ENCODE measurements around the gene ADORA1.

The ADORA1 gene

GRCh38 chr1:203078478-203078877 is 49.0 kb upstream of the ADORA1 start:
- TF ChIP-seq ZNF19 (tag by site-specific recombination; IDR thresholded peaks at IDR 0.05; ENCODE audit: low read depth) (no peak), ZXDB (tag by site-specific recombination; IDR thresholded peaks at IDR 0.05) (no peak), ZNF501 (tag by site-specific recombination; IDR thresholded peaks at IDR 0.05) (no peak), ZNF76 (tag by site-specific recombination; IDR thresholded peaks at IDR 0.05; ENCODE audit: borderline replicate concordance, low read depth) (no peak), ZSCAN5A (tag by site-specific recombination; IDR thresholded peaks at IDR 0.05) (no peak), ZNF776 (tag by site-specific recombination; IDR thresholded peaks at IDR 0.05; ENCODE audit: borderline replicate concordance) (no peak), ZNF654 (tag by site-specific recombination; IDR thresholded peaks at IDR 0.05; ENCODE audit: low read depth) (no peak), HIC1 (tag by site-specific recombination; IDR thresholded peaks at IDR 0.05) (no peak), ZNF132 (tag by site-specific recombination; IDR thresholded peaks at IDR 0.05; ENCODE audit: borderline replicate concordance) (no peak), ZNF624 (tag by site-specific recombination; IDR thresholded peaks at IDR 0.05) (no peak), ZNF148 (tag by site-specific recombination; IDR thresholded peaks at IDR 0.05; ENCODE audit: borderline replicate concordance) (no peak), KLF1 (tag by site-specific recombination; IDR thresholded peaks at IDR 0.05) (peak; percentile 69), YY1 (tag by site-specific recombination; IDR thresholded peaks at IDR 0.05) (no peak), EGR2 (tag by site-specific recombination; IDR thresholded peaks at IDR 0.05; ENCODE audit: low read depth) (peak; percentile 81; the same call in 1 of the 2 replicates), ZNF37A (tag by site-specific recombination; IDR thresholded peaks at IDR 0.05) (no peak), ZNF16 (tag by site-specific recombination; IDR thresholded peaks at IDR 0.05; ENCODE audit: low read depth) (no peak), ZFHX2 (tag by site-specific recombination; conservative IDR thresholded peaks at IDR 0.05) (peak; percentile 64)
- Histone ChIP-seq H3K36me3 (ENCODE audit: control insufficient read depth in 2 of 2, insufficient read depth in 1 of 2, low read length in 2 of 2) (no peaks in the 10 kb centered on the region), H3K27ac (ENCODE audit: extremely low read depth, low read depth, low read length) (no peak overlapping the region), H3K9me3 (ENCODE audit: control insufficient read depth, insufficient read depth, low read depth, low read length) (no peaks in the 10 kb centered on the region), H3K4me3 (ENCODE audit: low read depth, low read length) (no peak overlapping the region), H3K4me1 (ENCODE audit: control insufficient read depth, insufficient read depth, low read length) (no peaks in the 10 kb centered on the region)
- ChIA-PET CTCF (interaction anchor here (0.7 to 2.5 kb wide), 5 partner anchors 24 to 189 kb away, joined by 3 to 12 read pairs (median 3); no protein-coding TSS in a partner anchor), POLR2A (no interaction called here)

GRCh38 chr1:203080456-203080855 is 47.1 kb upstream of the ADORA1 start:
- POLR2A ChIA-PET: no interaction called here
- Histone ChIP-seq H3K4me3 (ENCODE audit: low read depth, low read length) (no peak overlapping the region), H3K4me1 (ENCODE audit: control insufficient read depth, insufficient read depth, low read length) (no peaks in the 10 kb centered on the region), H3K36me3 (ENCODE audit: control insufficient read depth in 2 of 2, insufficient read depth in 1 of 2, low read length in 2 of 2) (no peaks in the 10 kb centered on the region), H3K9me3 (ENCODE audit: control insufficient read depth, insufficient read depth, low read depth, low read length) (no peaks in the 10 kb centered on the region), H3K27ac (ENCODE audit: extremely low read depth, low read depth, low read length) (no peak overlapping the region)
- no peak for TF ChIP-seq ZNF248 (tag by site-specific recombination; IDR thresholded peaks at IDR 0.05)
- CTCF ChIA-PET: interaction anchor here (2.0 kb wide), 1 partner anchor 40 kb away, joined by 5 read pairs; no protein-coding TSS in a partner anchor

All from HEK293 (cell line).